ENCODE measurements around the gene MDH1B.
"Not testable (repeated sequence)": the region's sequence is repeated elsewhere in the genome, so short reads cannot be mapped to it uniquely, and the experiment has no call there.

Gene MDH1B

GRCh38 chr2:206715183-206715582 is 49.9 kb downstream of the MDH1B start:
- H3K36me3 ChIP-seq (ENCODE audit: control insufficient read depth in 1 of 2, insufficient read depth in 2 of 2, low read depth in 1 of 2, low read length in 2 of 2); H3K79me1 ChIP-seq (replicated peaks; ENCODE audit: low read length, poor library complexity, severe bottlenecking); H3K4ac ChIP-seq (ENCODE audit: low read depth in 1 of 2, low read length in 2 of 2); H4K8ac ChIP-seq (ENCODE audit: low read length); H3K4me2 ChIP-seq (ENCODE audit: low read length, poor library complexity, severe bottlenecking); H2AFZ ChIP-seq (ENCODE audit: low read depth, low read length); H3K9ac ChIP-seq (ENCODE audit: low read length); H2BK15ac ChIP-seq (ENCODE audit: low read depth, poor library complexity, severe bottlenecking); H3K9me3 ChIP-seq (ENCODE audit: control insufficient read depth, low read length); H3K27ac ChIP-seq (ENCODE audit: low read length, poor library complexity, severe bottlenecking); H4K91ac ChIP-seq (ENCODE audit: low read length); H3K4me1 ChIP-seq (ENCODE audit: control insufficient read depth, insufficient read depth, low read depth, low read length); H2BK120ac ChIP-seq (ENCODE audit: low read depth, low read length); H2BK5ac ChIP-seq (ENCODE audit: low read depth, low read length, poor library complexity, severe bottlenecking); H2AK5ac ChIP-seq (ENCODE audit: low read length, severe bottlenecking); H3K27me3 ChIP-seq (ENCODE audit: control insufficient read depth in 1 of 2, insufficient read depth in 1 of 2, low read length in 2 of 2); H3K14ac ChIP-seq (ENCODE audit: low read length in 2 of 2); H3K4me3 ChIP-seq (ENCODE audit: insufficient read depth in 1 of 2, low read depth in 1 of 2, low read length in 2 of 2); DNase-seq; H2BK12ac ChIP-seq (ENCODE audit: low read length in 2 of 2); H3K18ac ChIP-seq (ENCODE audit: low read depth in 1 of 2, low read length in 2 of 2): not testable (repeated sequence)
- H3K23ac ChIP-seq (ENCODE audit: low read length in 2 of 2): peak overlapping the region in 1 of 2 experiments; percentile 59
- WGBS: 57% methylated on average over 4 of the region's 4 CpGs

DNA sequence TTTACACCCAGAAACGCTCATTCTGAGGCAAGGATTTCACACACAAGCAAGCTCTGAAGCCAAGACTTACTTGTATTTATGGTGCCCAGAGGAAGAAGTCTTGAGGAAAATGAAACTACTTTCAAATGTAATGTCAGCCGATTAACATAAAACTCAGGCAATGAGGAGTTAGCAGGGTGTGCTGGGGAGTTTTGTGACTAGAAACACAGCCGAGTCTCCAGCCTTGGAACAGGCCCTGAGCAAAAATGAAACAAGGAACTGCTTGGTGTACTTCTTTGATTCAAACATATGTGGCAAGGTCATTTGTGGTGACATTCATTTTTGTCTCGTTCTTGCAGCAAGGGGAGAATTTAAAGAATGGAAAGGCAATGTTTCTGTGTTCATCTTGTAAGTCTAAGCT is 51.4 kb downstream of the MDH1B start:
- no peak overlapping the region for H2BK5ac ChIP-seq (ENCODE audit: low read depth, low read length, poor library complexity, severe bottlenecking)
- H2AK5ac ChIP-seq (ENCODE audit: low read length, severe bottlenecking): no peak overlapping the region
- no peak overlapping the region for H3K18ac ChIP-seq (ENCODE audit: low read depth in 1 of 2, low read length in 2 of 2)
- peaks cover 3 to 7% of the 10 kb centered on the region in 2 experiments for H3K27me3 ChIP-seq (ENCODE audit: control insufficient read depth in 1 of 2, insufficient read depth in 1 of 2, low read length in 2 of 2)
- H3K23ac ChIP-seq (ENCODE audit: low read length in 2 of 2): no peak overlapping the region
- no peak overlapping the region for H2AFZ ChIP-seq (ENCODE audit: low read depth, low read length)
- 90% methylated on average over 4 of the region's 4 CpGs for WGBS
- DNase-seq: no peak
- no peaks in the 10 kb centered on the region for H3K36me3 ChIP-seq (ENCODE audit: control insufficient read depth in 1 of 2, insufficient read depth in 2 of 2, low read depth in 1 of 2, low read length in 2 of 2)
- H3K4me2 ChIP-seq (ENCODE audit: low read length, poor library complexity, severe bottlenecking): no peak overlapping the region
- no peak overlapping the region for H3K27ac ChIP-seq (ENCODE audit: low read length, poor library complexity, severe bottlenecking)
- no peak overlapping the region for H2BK15ac ChIP-seq (ENCODE audit: low read depth, poor library complexity, severe bottlenecking)
- H3K9me3 ChIP-seq (ENCODE audit: control insufficient read depth, low read length): no peaks in the 10 kb centered on the region
- no peak overlapping the region for H2BK12ac ChIP-seq (ENCODE audit: low read length in 2 of 2)
- H3K79me1 ChIP-seq (replicated peaks; ENCODE audit: low read length, poor library complexity, severe bottlenecking): no peaks in the 10 kb centered on the region
- H3K4me3 ChIP-seq (ENCODE audit: insufficient read depth in 1 of 2, low read depth in 1 of 2, low read length in 2 of 2): peak overlapping the region in 1 of 2 experiments; percentile 44
- H3K4ac ChIP-seq (ENCODE audit: low read depth in 1 of 2, low read length in 2 of 2): no peak overlapping the region
- no peaks in the 10 kb centered on the region for H3K4me1 ChIP-seq (ENCODE audit: control insufficient read depth, insufficient read depth, low read depth, low read length)
- no peak overlapping the region for H4K91ac ChIP-seq (ENCODE audit: low read length)
- no peak overlapping the region for H4K8ac ChIP-seq (ENCODE audit: low read length)
- no peak overlapping the region for H2BK120ac ChIP-seq (ENCODE audit: low read depth, low read length)
- H3K9ac ChIP-seq (ENCODE audit: low read length): peak overlapping the region; percentile 30
- H3K14ac ChIP-seq (ENCODE audit: low read length in 2 of 2): no peak overlapping the region

- no peak overlapping the region for H3K4me2 ChIP-seq (ENCODE audit: low read length, poor library complexity, severe bottlenecking)
- no peak overlapping the region for H4K91ac ChIP-seq (ENCODE audit: low read length)
- H2BK15ac ChIP-seq (ENCODE audit: low read depth, poor library complexity, severe bottlenecking): no peak overlapping the region
- WGBS: 82% methylated on average over 3 of the region's 5 CpGs
- H3K79me1 ChIP-seq (replicated peaks; ENCODE audit: low read length, poor library complexity, severe bottlenecking): no peaks in the 10 kb centered on the region
- no peak overlapping the region for H3K27ac ChIP-seq (ENCODE audit: low read length, poor library complexity, severe bottlenecking)
- no peaks in the 10 kb centered on the region for H3K36me3 ChIP-seq (ENCODE audit: control insufficient read depth in 1 of 2, insufficient read depth in 2 of 2, low read depth in 1 of 2, low read length in 2 of 2)
- H3K23ac ChIP-seq (ENCODE audit: low read length in 2 of 2): no peak overlapping the region
- H2AK5ac ChIP-seq (ENCODE audit: low read length, severe bottlenecking): no peak overlapping the region
- no peak overlapping the region for H3K14ac ChIP-seq (ENCODE audit: low read length in 2 of 2)
- H2BK12ac ChIP-seq (ENCODE audit: low read length in 2 of 2): no peak overlapping the region
- no peak overlapping the region for H2BK120ac ChIP-seq (ENCODE audit: low read depth, low read length)
- no peak overlapping the region for H3K4ac ChIP-seq (ENCODE audit: low read depth in 1 of 2, low read length in 2 of 2)
- H2AFZ ChIP-seq (ENCODE audit: low read depth, low read length): no peak overlapping the region
- H3K18ac ChIP-seq (ENCODE audit: low read depth in 1 of 2, low read length in 2 of 2): no peak overlapping the region
- no peak overlapping the region for H3K9ac ChIP-seq (ENCODE audit: low read length)
- H3K9me3 ChIP-seq (ENCODE audit: control insufficient read depth, low read length): no peaks in the 10 kb centered on the region
- H3K4me1 ChIP-seq (ENCODE audit: control insufficient read depth, insufficient read depth, low read depth, low read length): no peaks in the 10 kb centered on the region
- H4K8ac ChIP-seq (ENCODE audit: low read length): no peak overlapping the region
- no peak overlapping the region for H3K4me3 ChIP-seq (ENCODE audit: insufficient read depth in 1 of 2, low read depth in 1 of 2, low read length in 2 of 2)
- H3K27me3 ChIP-seq (ENCODE audit: control insufficient read depth in 1 of 2, insufficient read depth in 1 of 2, low read length in 2 of 2): peaks cover 0 to 20% of the 10 kb centered on the region in 2 experiments
- no peak overlapping the region for H2BK5ac ChIP-seq (ENCODE audit: low read depth, low read length, poor library complexity, severe bottlenecking)
- DNase-seq: no peak
Measured at GRCh38 chr2:206708286-206708685, 56.8 kb downstream of the MDH1B start.

- H3K4me3 ChIP-seq (ENCODE audit: insufficient read depth in 1 of 2, low read depth in 1 of 2, low read length in 2 of 2): no peak overlapping the region
- no peak overlapping the region for H3K27ac ChIP-seq (ENCODE audit: low read length, poor library complexity, severe bottlenecking)
- no peaks in the 10 kb centered on the region for H3K79me1 ChIP-seq (replicated peaks; ENCODE audit: low read length, poor library complexity, severe bottlenecking)
- DNase-seq: no peak
- H3K4me2 ChIP-seq (ENCODE audit: low read length, poor library complexity, severe bottlenecking): no peak overlapping the region
- H2BK120ac ChIP-seq (ENCODE audit: low read depth, low read length): no peak overlapping the region
- no peaks in the 10 kb centered on the region for H3K36me3 ChIP-seq (ENCODE audit: control insufficient read depth in 1 of 2, insufficient read depth in 2 of 2, low read depth in 1 of 2, low read length in 2 of 2)
- no peaks in the 10 kb centered on the region for H3K4me1 ChIP-seq (ENCODE audit: control insufficient read depth, insufficient read depth, low read depth, low read length)
- H4K8ac ChIP-seq (ENCODE audit: low read length): no peak overlapping the region
- H3K23ac ChIP-seq (ENCODE audit: low read length in 2 of 2): no peak overlapping the region
- no peak overlapping the region for H3K4ac ChIP-seq (ENCODE audit: low read depth in 1 of 2, low read length in 2 of 2)
- no peak overlapping the region for H2BK12ac ChIP-seq (ENCODE audit: low read length in 2 of 2)
- H3K9ac ChIP-seq (ENCODE audit: low read length): no peak overlapping the region
- peaks cover 0 to 29% of the 10 kb centered on the region in 2 experiments for H3K27me3 ChIP-seq (ENCODE audit: control insufficient read depth in 1 of 2, insufficient read depth in 1 of 2, low read length in 2 of 2)
- H2BK5ac ChIP-seq (ENCODE audit: low read depth, low read length, poor library complexity, severe bottlenecking): no peak overlapping the region
- no peak overlapping the region for H3K18ac ChIP-seq (ENCODE audit: low read depth in 1 of 2, low read length in 2 of 2)
- no peak overlapping the region for H2AFZ ChIP-seq (ENCODE audit: low read depth, low read length)
- 94% methylated on average over 10 of the region's 10 CpGs for WGBS
- H3K14ac ChIP-seq (ENCODE audit: low read length in 2 of 2): no peak overlapping the region
- no peak overlapping the region for H2AK5ac ChIP-seq (ENCODE audit: low read length, severe bottlenecking)
- no peak overlapping the region for H4K91ac ChIP-seq (ENCODE audit: low read length)
- no peak overlapping the region for H2BK15ac ChIP-seq (ENCODE audit: low read depth, poor library complexity, severe bottlenecking)
- no peaks in the 10 kb centered on the region for H3K9me3 ChIP-seq (ENCODE audit: control insufficient read depth, low read length)
Measured at GRCh38 chr2:206707164-206707701, 57.9 kb downstream of the MDH1B start.

Measured in mesenchymal stem cell (in vitro differentiated cells and primary cell).